ENCODE results near the gene MRNIP.

MRNIP gene

DNA sequence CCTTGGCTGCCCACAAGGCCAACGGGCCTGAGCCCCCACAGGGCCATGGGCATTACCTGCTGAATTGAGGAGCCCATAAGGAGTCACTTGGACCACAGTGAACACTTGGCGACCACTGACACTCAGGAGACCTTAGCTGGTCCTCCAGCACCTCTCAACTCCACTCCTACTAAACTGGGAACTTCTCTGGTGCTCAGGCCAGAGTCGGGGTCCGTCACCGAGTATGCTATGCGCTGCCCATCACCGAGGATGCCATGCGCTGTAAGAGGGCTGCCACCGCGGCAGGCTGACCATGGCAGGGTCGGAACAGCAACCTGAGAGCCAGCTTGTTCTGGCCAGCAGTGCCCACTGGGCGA, 38.5 kb downstream of the MRNIP start:
- H3K27me3 ChIP-seq (ENCODE audit: insufficient read depth, low read length), result no peaks in the 10 kb centered on the region
- TF ChIP-seq EZH2 (IDR thresholded peaks at IDR 0.05; ENCODE audit: borderline replicate concordance, low read length), result no peak
- TF ChIP-seq, protein P1, sequence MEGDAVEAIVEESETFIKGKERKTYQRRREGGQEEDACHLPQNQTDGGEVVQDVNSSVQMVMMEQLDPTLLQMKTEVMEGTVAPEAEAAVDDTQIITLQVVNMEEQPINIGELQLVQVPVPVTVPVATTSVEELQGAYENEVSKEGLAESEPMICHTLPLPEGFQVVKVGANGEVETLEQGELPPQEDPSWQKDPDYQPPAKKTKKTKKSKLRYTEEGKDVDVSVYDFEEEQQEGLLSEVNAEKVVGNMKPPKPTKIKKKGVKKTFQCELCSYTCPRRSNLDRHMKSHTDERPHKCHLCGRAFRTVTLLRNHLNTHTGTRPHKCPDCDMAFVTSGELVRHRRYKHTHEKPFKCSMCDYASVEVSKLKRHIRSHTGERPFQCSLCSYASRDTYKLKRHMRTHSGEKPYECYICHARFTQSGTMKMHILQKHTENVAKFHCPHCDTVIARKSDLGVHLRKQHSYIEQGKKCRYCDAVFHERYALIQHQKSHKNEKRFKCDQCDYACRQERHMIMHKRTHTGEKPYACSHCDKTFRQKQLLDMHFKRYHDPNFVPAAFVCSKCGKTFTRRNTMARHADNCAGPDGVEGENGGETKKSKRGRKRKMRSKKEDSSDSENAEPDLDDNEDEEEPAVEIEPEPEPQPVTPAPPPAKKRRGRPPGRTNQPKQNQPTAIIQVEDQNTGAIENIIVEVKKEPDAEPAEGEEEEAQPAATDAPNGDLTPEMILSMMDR (IDR thresholded peaks at IDR 0.05; ENCODE audit: low read length), result no peak
- H3K36me3 ChIP-seq (ENCODE audit: insufficient read depth, low read length), result peaks cover 30% of the 10 kb centered on the region
- H3K4me2 ChIP-seq (ENCODE audit: low read length), result peak overlapping the region; percentile 77
- peaks cover 10% of the 10 kb centered on the region; the same call in 1 of the 2 replicates for H3K79me2 ChIP-seq (ENCODE audit: insufficient read depth, low read length)
- H3K9me2 ChIP-seq (ENCODE audit: low read depth, low read length), result no peaks in the 10 kb centered on the region
- peak overlapping the region; percentile 72 for H3K27ac ChIP-seq (ENCODE audit: low read depth, low read length, poor library complexity, severe bottlenecking)
- peak overlapping the region; percentile 82 for H3K9ac ChIP-seq (ENCODE audit: low read length)
- H3K4me3 ChIP-seq (ENCODE audit: low read depth, low read length, poor library complexity, severe bottlenecking), result peak overlapping the region; percentile 88
- no peaks in the 10 kb centered on the region for H3F3A ChIP-seq (ENCODE audit: insufficient read depth, low read length)
- no peak overlapping the region for H2AFZ ChIP-seq (ENCODE audit: low read length)
- no peaks in the 10 kb centered on the region for H3K9me3 ChIP-seq (ENCODE audit: low read length)
- no peaks in the 10 kb centered on the region for H4K20me1 ChIP-seq (ENCODE audit: insufficient read depth, low read length)
- peaks cover 45% of the 10 kb centered on the region for H3K4me1 ChIP-seq (ENCODE audit: insufficient read depth, low read length, severe bottlenecking)

DNA sequence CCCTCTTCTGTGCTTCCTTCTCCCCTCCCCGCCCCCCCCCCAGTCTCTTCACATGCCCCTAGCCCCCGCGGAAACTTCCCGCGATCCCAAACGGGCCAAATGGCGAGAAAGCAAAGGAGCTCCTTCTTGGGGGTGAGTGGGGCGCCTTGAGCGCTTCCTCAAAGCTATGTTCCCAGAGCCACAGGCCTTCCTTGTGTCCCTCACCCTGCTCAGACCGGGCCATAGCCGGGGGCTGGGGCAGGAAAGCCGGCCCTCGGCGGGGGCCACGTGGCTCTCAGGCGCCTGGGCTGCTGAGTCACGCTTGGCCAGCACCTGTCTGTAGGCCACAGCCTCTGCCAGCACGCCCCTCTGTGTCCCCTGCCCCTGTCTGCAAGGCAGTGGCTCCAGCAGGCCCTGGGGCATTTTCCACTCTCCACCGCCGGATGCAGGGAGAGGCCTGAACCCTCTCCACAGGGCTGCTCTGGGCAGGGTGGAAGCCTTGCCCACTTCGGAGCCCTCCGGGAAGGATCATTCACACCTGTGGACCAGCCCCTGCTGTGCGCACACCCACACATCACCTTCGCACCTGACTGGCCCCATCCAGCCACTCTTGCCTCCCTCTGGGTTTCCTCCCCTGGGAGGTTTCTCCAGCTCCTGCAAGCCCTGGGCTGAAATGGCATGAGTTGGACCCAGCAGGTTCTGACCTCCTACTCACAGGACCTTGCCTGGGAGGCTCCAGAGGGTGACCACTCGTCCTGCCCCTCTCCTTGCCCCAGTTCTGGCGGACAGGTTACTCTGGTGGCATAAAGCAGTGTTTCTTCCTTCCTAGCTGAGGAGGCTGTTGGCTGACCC, 39.1 kb downstream of the MRNIP start:
- Histone ChIP-seq H3K27me3 (ENCODE audit: insufficient read depth, low read length) (no peaks in the 10 kb centered on the region), H3K9ac (ENCODE audit: low read length) (peak overlapping the region; percentile 82), H3K4me3 (ENCODE audit: low read depth, low read length, poor library complexity, severe bottlenecking) (peak overlapping the region; percentile 88), H3K9me3 (ENCODE audit: low read length) (no peaks in the 10 kb centered on the region), H3K36me3 (ENCODE audit: insufficient read depth, low read length) (peaks cover 24% of the 10 kb centered on the region), H3K4me2 (ENCODE audit: low read length) (peak overlapping the region; percentile 77), H3K4me1 (ENCODE audit: insufficient read depth, low read length, severe bottlenecking) (peaks cover 45% of the 10 kb centered on the region), H3K9me2 (ENCODE audit: low read depth, low read length) (no peaks in the 10 kb centered on the region), H3F3A (ENCODE audit: insufficient read depth, low read length) (no peaks in the 10 kb centered on the region), H4K20me1 (ENCODE audit: insufficient read depth, low read length) (no peaks in the 10 kb centered on the region), H3K79me2 (ENCODE audit: insufficient read depth, low read length) (peaks cover 10% of the 10 kb centered on the region; the same call in 1 of the 2 replicates), H2AFZ (ENCODE audit: low read length) (no peak overlapping the region), H3K27ac (ENCODE audit: low read depth, low read length, poor library complexity, severe bottlenecking) (peak overlapping the region; percentile 72)
- TF ChIP-seq EZH2 (IDR thresholded peaks at IDR 0.05; ENCODE audit: borderline replicate concordance, low read length), result no peak
- TF ChIP-seq, protein P1 (IDR thresholded peaks at IDR 0.05; ENCODE audit: low read length), result no peak

DNA sequence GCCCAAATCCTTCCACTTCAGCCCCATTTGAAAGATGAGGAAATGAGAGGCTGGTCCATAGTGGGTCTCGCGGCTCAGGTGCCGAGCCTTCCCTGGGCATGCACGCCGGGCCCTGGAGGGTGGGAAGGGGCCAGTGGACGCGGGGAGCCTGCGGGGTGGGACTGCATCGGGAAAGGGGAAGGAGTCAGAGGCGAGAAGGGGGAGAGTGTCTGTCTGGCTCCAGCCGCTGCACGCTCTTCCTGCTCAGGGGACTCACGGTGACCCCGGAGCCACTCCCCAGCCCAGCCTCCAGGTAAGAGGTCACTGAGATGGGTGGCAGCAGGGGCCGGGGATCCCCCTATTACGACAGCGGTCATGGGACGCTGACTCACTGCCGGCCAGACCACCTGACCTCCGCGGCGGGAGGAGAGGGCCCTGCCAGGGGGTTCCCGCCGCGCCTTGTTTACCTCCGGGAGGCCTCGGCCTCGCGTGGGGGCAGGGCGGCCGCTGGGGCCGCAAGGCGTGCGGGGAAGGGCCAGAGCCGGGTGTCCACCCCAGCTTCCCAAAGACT, 39.8 kb downstream of the MRNIP start:
- H3K9me2 ChIP-seq (ENCODE audit: low read depth, low read length), result no peaks in the 10 kb centered on the region
- peaks cover 10% of the 10 kb centered on the region; the same call in 1 of the 2 replicates for H3K79me2 ChIP-seq (ENCODE audit: insufficient read depth, low read length)
- no peak overlapping the region; the same call in 1 of the 2 replicates for H2AFZ ChIP-seq (ENCODE audit: low read length)
- peak overlapping the region; percentile 82 for H3K9ac ChIP-seq (ENCODE audit: low read length)
- TF ChIP-seq, protein P1 (IDR thresholded peaks at IDR 0.05; ENCODE audit: low read length), result no peak
- TF ChIP-seq EZH2 (IDR thresholded peaks at IDR 0.05; ENCODE audit: borderline replicate concordance, low read length), result no peak
- H3F3A ChIP-seq (ENCODE audit: insufficient read depth, low read length), result no peaks in the 10 kb centered on the region
- H3K27ac ChIP-seq (ENCODE audit: low read depth, low read length, poor library complexity, severe bottlenecking), result peak overlapping the region; percentile 72
- H3K36me3 ChIP-seq (ENCODE audit: insufficient read depth, low read length), result peaks cover 17% of the 10 kb centered on the region
- H3K27me3 ChIP-seq (ENCODE audit: insufficient read depth, low read length), result no peaks in the 10 kb centered on the region
- H3K9me3 ChIP-seq (ENCODE audit: low read length), result no peaks in the 10 kb centered on the region
- H3K4me2 ChIP-seq (ENCODE audit: low read length), result peak overlapping the region; percentile 77
- no peaks in the 10 kb centered on the region for H4K20me1 ChIP-seq (ENCODE audit: insufficient read depth, low read length)
- H3K4me1 ChIP-seq (ENCODE audit: insufficient read depth, low read length, severe bottlenecking), result peaks cover 45% of the 10 kb centered on the region
- H3K4me3 ChIP-seq (ENCODE audit: low read depth, low read length, poor library complexity, severe bottlenecking), result peak overlapping the region; percentile 88

Measured in OCI-LY1 (cell line).